Activated CD4-positive, alpha-beta T cell treated with anti-CD3 and anti-CD28 coated beads for 36 hours (primary cell): ENCODE measurements around the gene ADK. TPM values are rescaled to one million over a fixed set of nuclear protein-coding genes. Genes with fewer than 3 reads are reported as not detected.
A peak's percentile ranks its signal among the peaks of the same experiment; 100 is the strongest.
"Not testable (repeated sequence)": the region's sequence is repeated elsewhere in the genome, so short reads cannot be mapped to it uniquely, and the experiment has no call there.

Experiments
- ATAC-seq: fragments of 200-7000 bp; cut with Tn5 transposase; one replicate; pipeline ENCODE4 v1.10.0; 2021; ENCODE audit warnings: mild to moderate bottlenecking, moderate library complexity
- CTCF ChIA-PET: fragments of 350-600 bp; sonication (Branson Sonifier 250); formaldehyde crosslinking; loops from one replicate; lab custom pipeline; 2021; ENCODE audit warnings: antibody characterized with exemption; lab: Charles Lee
- POLR2A ChIA-PET: fragments of 350-600 bp; sonication (Branson Sonifier 250); formaldehyde crosslinking; loops from one replicate; lab custom pipeline; 2021; ENCODE audit warnings: antibody characterized with exemption, inconsistent platforms; lab: Charles Lee
- DNase-seq: peaks from one replicate; pipeline ENCODE4 v3.0.0-alpha.2; 2020
- H3K27ac Mint-ChIP-seq: one replicate; pipeline ENCODE4 v1.8.0; 2021; ENCODE audit warnings: mixed read lengths
- H3K27me3 Mint-ChIP-seq: one replicate; pipeline ENCODE4 v1.8.0; 2021; ENCODE audit warnings: mixed read lengths
- H3K36me3 Mint-ChIP-seq: one replicate; pipeline ENCODE4 v1.8.0; 2021; ENCODE audit warnings: low read depth, mixed read lengths
- H3K4me1 Mint-ChIP-seq: one replicate; pipeline ENCODE4 v1.8.0; 2021; ENCODE audit warnings: mixed read lengths
- H3K4me3 Mint-ChIP-seq: one replicate; pipeline ENCODE4 v1.8.0; 2021; ENCODE audit warnings: mild to moderate bottlenecking, moderate library complexity, mixed read lengths
- H3K9me3 Mint-ChIP-seq: one replicate; pipeline ENCODE4 v1.8.0; 2021; ENCODE audit warnings: low read depth, mixed read lengths
- intact Hi-C, 2 experiments: fragments of 100-400 bp; cut with DNase I in 1 of 2; cut with micrococcal nuclease in 1 of 2; formaldehyde crosslinking; loops; one replicate each; pipeline versions ENCODE4 v1.14.2 to v1.15.1; 2022 to 2024; cut with DNase I, micrococcal nuclease
- total RNA-seq, 2 experiments: library from RNA; stranded (reverse); gene quantifications; one replicate each; pipeline ENCODE4 v1.2.3, GENCODE V29; 2021

ADK gene
- total RNA-seq, 2 experiments from 2014 or later, result 53.7 to 55.0 TPM

- Mint-ChIP-seq H3K27me3 (no peaks in the 10 kb centered on the region), H3K9me3 (no peaks in the 10 kb centered on the region), H3K4me3 (no peak overlapping the region), H3K36me3 (peaks cover 8% of the 10 kb centered on the region), H3K27ac (no peak overlapping the region), H3K4me1 (peaks cover 3% of the 10 kb centered on the region)
- ChIA-PET CTCF (no interaction called here), POLR2A (interaction anchor here (0.5 kb wide), 1 partner anchor 499 kb away, joined by 4 read pairs; no protein-coding TSS in a partner anchor)
- intact Hi-C loops, result no loop called here
- DNase-seq, result no peak
- no peak for ATAC-seq
Observed at GRCh38 chr10:74488907-74489306, 337.9 kb downstream of the ADK start.

GRCh38 chr10:74490551-74490950 is 339.5 kb downstream of the ADK start:
- Mint-ChIP-seq H3K4me1 (peaks cover 3% of the 10 kb centered on the region), H3K9me3 (peaks cover 2% of the 10 kb centered on the region), H3K27me3 (no peaks in the 10 kb centered on the region), H3K36me3 (peaks cover 7% of the 10 kb centered on the region), H3K27ac (no peak overlapping the region), H3K4me3 (no peak overlapping the region)
- intact Hi-C loops, result no loop called here
- no peak for ATAC-seq
- POLR2A ChIA-PET, result no interaction called here
- CTCF ChIA-PET, result no interaction called here
- no peak for DNase-seq

GRCh38 chr10:74491014-74491413 is 340.0 kb downstream of the ADK start:
- intact Hi-C loops, result no loop called here
- H3K36me3 Mint-ChIP-seq, result peaks cover 12% of the 10 kb centered on the region
- peaks cover 5% of the 10 kb centered on the region for H3K9me3 Mint-ChIP-seq
- DNase-seq, result no peak
- ATAC-seq, result no peak
- no peaks in the 10 kb centered on the region for H3K27me3 Mint-ChIP-seq
- peaks cover 3% of the 10 kb centered on the region for H3K4me1 Mint-ChIP-seq
- ChIA-PET CTCF (no interaction called here), POLR2A (no interaction called here)
- no peak overlapping the region for H3K27ac Mint-ChIP-seq
- H3K4me3 Mint-ChIP-seq, result no peak overlapping the region

- Mint-ChIP-seq H3K4me1 (peaks cover 20% of the 10 kb centered on the region), H3K9me3 (peaks cover 11% of the 10 kb centered on the region), H3K36me3 (peaks cover 40% of the 10 kb centered on the region)
- H3K27ac Mint-ChIP-seq, H3K4me3 Mint-ChIP-seq, POLR2A ChIA-PET, ATAC-seq, intact Hi-C loops, DNase-seq, H3K27me3 Mint-ChIP-seq: not testable (repeated sequence)
- CTCF ChIA-PET, result interaction anchor here (0.7 kb wide), 1 partner anchor 16 kb away, joined by 4 read pairs; no protein-coding TSS in a partner anchor
Observed at GRCh38 chr10:74496276-74496675, 345.3 kb downstream of the ADK start.

GRCh38 chr10:74498664-74499063 is 347.6 kb downstream of the ADK start:
- Mint-ChIP-seq H3K9me3 (peaks cover 11% of the 10 kb centered on the region), H3K36me3 (peaks cover 43% of the 10 kb centered on the region), H3K4me1 (peaks cover 37% of the 10 kb centered on the region)
- H3K4me3 Mint-ChIP-seq, H3K27me3 Mint-ChIP-seq, ATAC-seq, intact Hi-C loops, CTCF ChIA-PET, H3K27ac Mint-ChIP-seq, POLR2A ChIA-PET, DNase-seq: not testable (repeated sequence)

GRCh38 chr10:74500026-74500704 is 349.1 kb downstream of the ADK start:
- H3K9me3 Mint-ChIP-seq, result peaks cover 14% of the 10 kb centered on the region
- H3K27ac Mint-ChIP-seq, result peak overlapping the region; percentile 76
- H3K36me3 Mint-ChIP-seq, result peaks cover 54% of the 10 kb centered on the region
- H3K27me3 Mint-ChIP-seq, result no peaks in the 10 kb centered on the region
- DNase-seq (peak; percentile 46), ATAC-seq (peak; percentile 86)
- intact Hi-C loops, result loop anchor here (1.0 to 10.0 kb wide), 6 partner anchors 49 to 515 kb away; partner anchors contain the start of gene KAT6B (in 1 of the 2)
- ChIA-PET POLR2A (interaction anchor here (1.0 kb wide), 1 partner anchor 87 kb away, joined by 3 read pairs; no protein-coding TSS in a partner anchor), CTCF (interaction anchor here (0.7 to 1.2 kb wide), 2 partner anchors 14 to 735 kb away, joined by 3 read pairs; partner anchors contain the start of gene COMTD1)
- H3K4me3 Mint-ChIP-seq, result no peak overlapping the region
- H3K4me1 Mint-ChIP-seq, result peaks cover 47% of the 10 kb centered on the region

- Mint-ChIP-seq H3K36me3 (peaks cover 56% of the 10 kb centered on the region), H3K4me1 (peaks cover 47% of the 10 kb centered on the region)
- ATAC-seq, result no peak
Observed at GRCh38 chr10:74500816-74501215, 349.8 kb downstream of the ADK start.

GRCh38 chr10:74502963-74503608 is 352.1 kb downstream of the ADK start:
- H3K27me3 Mint-ChIP-seq, result no peaks in the 10 kb centered on the region
- DNase-seq (no peak), ATAC-seq (peak; percentile 63)
- H3K27ac Mint-ChIP-seq, result peak overlapping the region; percentile 81
- intact Hi-C loops, result loop anchor here (5.0 to 10.0 kb wide), 3 partner anchors 294 to 512 kb away; no protein-coding TSS in a partner anchor
- H3K4me3 Mint-ChIP-seq, result peak overlapping the region; percentile 6
- peaks cover 15% of the 10 kb centered on the region for H3K9me3 Mint-ChIP-seq
- peaks cover 53% of the 10 kb centered on the region for H3K36me3 Mint-ChIP-seq
- ChIA-PET POLR2A (interaction anchor here (0.6 to 0.8 kb wide), 3 partner anchors 9 to 98 kb away, joined by 3 to 9 read pairs (median 3); no protein-coding TSS in a partner anchor), CTCF (no interaction called here)
- H3K4me1 Mint-ChIP-seq, result peaks cover 47% of the 10 kb centered on the region

More at GRCh38 chr10:74500816-74501215, 349.8 kb downstream of the ADK start:
- H3K27me3 Mint-ChIP-seq, result no peaks in the 10 kb centered on the region
- ChIA-PET CTCF (interaction anchor here (1.2 kb wide), 1 partner anchor 13 kb away, joined by 3 read pairs; no protein-coding TSS in a partner anchor), POLR2A (interaction anchor here (1.0 kb wide), 1 partner anchor 86 kb away, joined by 3 read pairs; no protein-coding TSS in a partner anchor)
- DNase-seq, result no peak
- H3K4me3 Mint-ChIP-seq, result no peak overlapping the region
- peaks cover 18% of the 10 kb centered on the region for H3K9me3 Mint-ChIP-seq
- intact Hi-C loops, result loop anchor here (1.0 to 10.0 kb wide), 6 partner anchors 50 to 514 kb away; partner anchors contain the start of gene KAT6B (in 1 of the 2)
- H3K27ac Mint-ChIP-seq, result peak overlapping the region; percentile 59

GRCh38 chr10:74507951-74508350 is 356.9 kb downstream of the ADK start:
- no peak for ATAC-seq
- Mint-ChIP-seq H3K4me1 (peaks cover 17% of the 10 kb centered on the region), H3K9me3 (peaks cover 28% of the 10 kb centered on the region), H3K27me3 (no peaks in the 10 kb centered on the region), H3K36me3 (peaks cover 60% of the 10 kb centered on the region), H3K27ac (no peak overlapping the region), H3K4me3 (no peak overlapping the region)
- ChIA-PET POLR2A (no interaction called here), CTCF (no interaction called here)
- DNase-seq, result no peak
- intact Hi-C loops, result loop anchor here in 1 of 2 experiments (10.0 kb wide), 1 partner anchor 507 kb away; no protein-coding TSS in a partner anchor

- H3K27me3 Mint-ChIP-seq, result no peaks in the 10 kb centered on the region
- peaks cover 65% of the 10 kb centered on the region for H3K36me3 Mint-ChIP-seq
- intact Hi-C loops, result no loop called here
- DNase-seq (no peak), ATAC-seq (no peak)
- POLR2A ChIA-PET, result no interaction called here
- CTCF ChIA-PET, result no interaction called here
- no peak overlapping the region for H3K4me3 Mint-ChIP-seq
- no peak overlapping the region for H3K27ac Mint-ChIP-seq
- no peaks in the 10 kb centered on the region for H3K4me1 Mint-ChIP-seq
- H3K9me3 Mint-ChIP-seq, result peaks cover 41% of the 10 kb centered on the region
Observed at GRCh38 chr10:74510594-74510993, 359.6 kb downstream of the ADK start.

- intact Hi-C loops, result no loop called here
- Mint-ChIP-seq H3K9me3 (peaks cover 41% of the 10 kb centered on the region), H3K4me3 (no peak overlapping the region), H3K4me1 (no peaks in the 10 kb centered on the region), H3K27ac (no peak overlapping the region), H3K36me3 (peaks cover 63% of the 10 kb centered on the region), H3K27me3 (no peaks in the 10 kb centered on the region)
- CTCF ChIA-PET, result no interaction called here
- POLR2A ChIA-PET, result no interaction called here
- ATAC-seq (no peak), DNase-seq (no peak)
Observed at GRCh38 chr10:74511051-74511450, 360.0 kb downstream of the ADK start.
